NCI-H526 treated with DMSO at 0.1 percent for 48 hours (cell line): ENCODE measurements around the gene TBC1D1.

Experiments used
- DNase-seq: peaks from one replicate; lab custom pipeline; 2025; lab: John Stamatoyannopoulos, UW

The TBC1D1 gene

DNA sequence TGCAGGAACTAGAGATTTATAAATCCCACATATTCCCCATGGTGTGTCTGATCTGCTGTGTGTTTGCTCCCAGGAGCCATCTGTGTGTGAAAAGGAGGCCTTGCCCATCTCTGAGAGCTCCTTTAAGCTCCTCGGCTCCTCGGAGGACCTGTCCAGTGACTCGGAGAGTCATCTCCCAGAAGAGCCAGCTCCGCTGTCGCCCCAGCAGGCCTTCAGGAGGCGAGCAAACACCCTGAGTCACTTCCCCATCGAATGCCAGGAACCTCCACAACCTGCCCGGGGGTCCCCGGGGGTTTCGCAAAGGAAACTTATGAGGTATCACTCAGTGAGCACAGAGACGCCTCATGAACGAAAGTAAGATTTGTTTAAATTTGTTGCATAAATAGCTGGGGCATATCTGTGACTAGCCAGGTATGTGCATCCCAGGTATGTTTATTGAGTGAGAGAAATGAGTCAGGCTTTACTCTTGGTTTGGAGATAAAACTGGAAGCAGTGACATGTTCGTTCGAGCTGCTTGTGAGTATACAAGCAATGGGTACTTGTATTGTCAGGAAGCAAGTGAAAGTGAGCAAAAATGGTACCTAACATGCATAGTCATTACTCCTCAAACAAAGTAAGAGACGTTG is 158.8 kb downstream of the TBC1D1 start:
- no peak for DNase-seq

DNA sequence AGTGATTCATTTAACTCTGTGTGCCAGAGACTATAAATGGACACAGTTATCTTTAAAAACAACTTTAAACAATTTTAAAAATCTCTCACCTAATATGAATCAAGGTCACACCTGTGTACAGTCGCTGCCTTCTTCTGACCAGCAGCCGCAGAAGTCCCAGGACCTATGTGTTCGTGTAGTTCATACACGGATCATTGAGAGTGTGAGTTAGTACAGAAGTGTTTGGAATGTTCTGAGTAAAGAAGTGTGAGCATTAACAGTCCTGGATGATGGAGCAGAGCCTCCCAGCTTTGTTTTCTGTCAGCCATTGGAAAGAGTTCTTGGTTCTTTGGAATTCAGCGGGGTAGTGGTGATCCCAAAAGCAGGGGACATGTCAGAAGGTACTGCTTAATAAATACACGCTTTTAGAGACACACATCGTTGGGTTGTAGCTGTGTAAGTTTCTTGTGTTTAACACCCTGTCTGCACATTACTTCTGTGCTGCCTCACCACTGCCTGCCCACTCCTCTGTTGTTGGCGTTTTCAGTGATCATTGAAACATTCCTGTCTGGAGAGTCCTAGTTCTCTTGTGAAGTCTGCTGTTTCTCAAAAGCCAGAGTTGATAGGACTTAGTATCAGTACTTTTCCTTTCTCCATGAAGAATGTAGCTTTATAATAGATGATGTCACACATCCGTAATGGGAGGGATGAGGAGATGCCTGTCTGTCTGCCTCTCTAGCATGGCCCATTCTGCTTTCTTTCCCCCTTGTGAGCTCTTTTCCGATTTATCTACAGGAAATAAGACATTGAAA is 159.9 kb downstream of the TBC1D1 start:
- DNase-seq = no peak

DNA sequence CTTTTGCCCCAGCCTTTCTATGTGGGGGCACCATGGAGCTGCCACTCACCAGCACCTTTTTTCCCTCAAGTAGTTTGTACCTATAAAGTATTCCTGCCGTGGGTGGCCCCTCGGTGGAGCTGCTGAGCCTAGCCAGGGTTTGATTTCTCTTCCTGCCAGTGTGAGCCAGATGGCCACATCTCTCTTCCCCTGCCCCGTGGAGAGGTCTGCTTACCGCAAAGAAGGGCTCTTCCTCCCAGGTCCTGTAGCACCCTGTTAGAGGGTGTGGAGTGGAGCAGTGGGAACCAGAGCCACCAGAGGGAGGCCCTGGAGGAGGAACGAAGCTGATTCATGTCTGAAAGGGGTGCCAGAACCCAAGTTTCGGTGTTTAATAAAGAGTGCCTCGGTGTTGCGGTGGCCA is 164.7 kb downstream of the TBC1D1 start:
- DNase-seq = no peak

DNA sequence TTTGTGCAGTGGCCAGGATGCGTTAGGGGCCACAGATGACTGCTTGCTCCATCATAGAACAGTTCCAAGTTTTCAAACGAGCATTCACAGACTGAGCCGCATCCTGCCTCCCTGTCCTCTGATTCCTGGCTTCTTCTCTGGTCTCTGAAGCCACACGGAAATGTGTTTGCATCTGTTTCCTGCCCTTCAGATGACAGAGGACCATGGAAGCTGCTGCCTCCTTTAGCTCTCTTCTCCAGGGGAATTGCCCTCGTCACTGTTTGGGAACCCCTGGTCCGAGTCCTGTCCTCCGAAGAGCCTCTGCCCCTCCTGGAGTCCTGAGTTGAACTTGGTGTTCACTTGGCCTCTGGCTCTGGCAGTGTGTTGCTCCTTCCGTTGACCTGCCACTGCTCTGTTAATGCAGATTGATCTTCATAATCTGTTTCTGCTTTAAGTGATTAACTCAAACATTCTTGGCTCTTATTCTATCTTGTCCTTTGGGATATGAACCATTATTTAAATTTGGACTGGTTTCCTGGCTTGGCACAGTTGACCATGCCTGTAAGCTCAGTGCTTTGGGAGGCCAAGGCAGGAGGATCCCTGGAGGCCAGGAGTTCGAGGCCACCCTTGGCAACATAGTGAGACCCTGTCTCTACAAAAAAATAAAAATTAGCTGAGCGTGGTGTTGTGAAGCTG is 165.3 kb downstream of the TBC1D1 start:
- DNase-seq = no peak

DNA sequence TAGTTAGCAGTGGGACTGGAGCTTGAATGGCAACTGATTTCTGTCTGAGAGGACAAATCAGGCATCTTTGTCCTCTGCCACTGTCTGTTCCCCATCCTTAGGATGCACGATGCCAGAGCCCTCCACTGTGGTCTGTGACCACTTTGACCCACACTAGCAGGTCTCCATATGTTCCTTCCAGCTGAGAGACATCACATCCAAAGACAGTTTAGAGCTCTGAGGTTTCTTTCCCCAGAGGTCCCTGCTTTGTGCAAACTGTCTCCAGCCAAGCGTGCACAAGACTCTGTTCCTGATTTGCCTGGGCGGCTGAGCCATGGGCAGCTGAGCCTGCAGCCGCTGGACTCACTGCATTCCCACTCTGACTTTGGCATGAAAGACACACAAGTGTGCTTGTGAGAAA is 167.3 kb downstream of the TBC1D1 start:
- peak; percentile 73 for DNase-seq

DNA sequence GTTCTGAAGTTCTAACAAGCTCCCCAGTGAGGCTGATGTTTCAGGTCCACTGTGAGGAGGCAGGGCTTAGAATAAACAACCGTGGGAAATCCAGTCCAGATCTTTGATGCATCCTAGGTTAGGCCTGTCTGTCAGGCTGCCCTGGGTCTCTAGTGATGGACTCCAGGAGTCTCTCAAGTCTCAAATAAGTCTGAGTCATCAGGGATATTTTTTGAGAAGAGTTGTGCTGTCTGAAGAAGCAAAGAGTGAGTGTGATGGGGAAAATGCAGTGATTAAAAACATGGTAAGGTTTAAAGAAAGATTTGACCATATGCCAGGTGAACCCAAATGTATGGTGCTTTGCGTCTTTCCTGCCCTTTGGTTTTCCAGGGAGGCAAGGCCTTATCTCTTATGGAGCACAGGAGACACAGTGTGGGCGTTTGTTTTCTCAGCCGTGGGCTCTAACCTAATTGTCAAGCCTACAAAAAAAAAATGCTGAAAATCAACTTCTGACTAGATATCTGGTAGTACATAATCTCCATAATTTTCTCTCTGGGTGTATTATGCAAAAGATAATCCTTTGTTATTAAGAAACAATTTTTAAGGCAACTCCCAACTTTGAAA is 170.0 kb downstream of the TBC1D1 start:
- no peak for DNase-seq

DNA sequence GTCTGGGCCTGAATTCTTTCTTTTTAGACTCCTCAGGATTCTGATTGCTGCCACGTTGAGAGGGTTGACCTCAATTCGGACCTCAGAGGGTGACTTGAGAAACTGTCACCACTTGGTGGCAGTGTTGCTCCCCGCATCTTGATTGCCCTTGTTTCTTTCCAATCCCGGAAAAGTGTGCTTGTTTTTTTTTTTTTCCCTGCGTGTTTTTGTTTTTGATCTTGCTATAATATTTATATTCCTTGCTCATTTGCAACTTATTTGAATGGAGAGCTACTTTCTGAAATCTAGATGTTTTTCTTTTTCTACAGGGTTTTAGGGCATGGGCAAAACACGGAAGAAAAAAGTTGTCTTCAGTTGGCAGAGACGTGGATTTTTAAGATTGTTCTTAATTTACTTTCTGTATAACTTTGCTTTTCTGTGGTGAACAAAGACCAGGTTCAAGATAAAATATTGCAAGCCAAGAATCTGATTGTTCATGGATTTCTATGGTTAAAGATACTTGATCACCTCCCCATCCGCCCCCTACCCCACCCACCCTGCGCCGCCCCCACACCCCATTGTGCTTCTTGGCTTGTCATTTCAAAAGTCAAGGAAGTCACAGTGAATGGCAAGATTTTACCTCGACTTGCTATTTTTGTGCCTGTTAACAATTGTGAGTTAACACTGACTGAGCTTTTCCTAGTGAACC is 171.3 kb downstream of the TBC1D1 start:
- peak; percentile 24 for DNase-seq

DNA sequence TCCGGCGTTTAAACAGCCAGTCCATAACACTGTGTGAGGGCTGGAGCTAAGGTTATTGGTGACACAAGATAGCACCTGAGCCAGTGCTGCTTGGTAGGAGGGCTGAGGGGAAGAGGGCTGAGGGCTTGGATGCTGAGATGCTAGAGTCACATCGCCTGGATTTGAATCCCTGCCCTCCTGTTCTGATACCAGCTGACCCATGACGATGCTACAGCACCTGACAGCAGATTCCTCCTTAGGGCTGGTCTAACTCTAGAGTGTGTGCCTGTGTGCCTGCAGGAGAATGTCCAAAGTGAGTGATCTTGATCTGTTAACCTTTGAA is 171.9 kb downstream of the TBC1D1 start:
- DNase-seq = no peak

DNA sequence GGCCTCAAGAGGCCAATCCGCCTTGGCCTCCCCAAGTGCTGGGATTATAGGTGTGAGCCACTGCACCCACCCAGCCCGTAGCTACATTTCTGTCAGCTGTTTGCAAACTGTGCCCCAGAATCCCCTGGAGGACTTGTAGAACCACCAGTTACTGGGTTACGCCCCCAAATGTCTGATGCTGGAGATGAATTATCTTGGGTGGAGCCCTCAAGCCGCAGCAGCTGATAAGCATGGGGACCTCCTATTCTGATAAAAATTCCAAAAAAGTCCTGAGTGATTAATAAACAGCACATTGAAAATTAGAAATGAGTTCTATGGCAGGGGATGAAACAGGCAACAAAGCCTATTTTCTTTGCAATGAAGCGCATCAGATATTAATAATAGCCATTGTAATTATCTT is 174.3 kb downstream of the TBC1D1 start:
- no peak for DNase-seq

DNA sequence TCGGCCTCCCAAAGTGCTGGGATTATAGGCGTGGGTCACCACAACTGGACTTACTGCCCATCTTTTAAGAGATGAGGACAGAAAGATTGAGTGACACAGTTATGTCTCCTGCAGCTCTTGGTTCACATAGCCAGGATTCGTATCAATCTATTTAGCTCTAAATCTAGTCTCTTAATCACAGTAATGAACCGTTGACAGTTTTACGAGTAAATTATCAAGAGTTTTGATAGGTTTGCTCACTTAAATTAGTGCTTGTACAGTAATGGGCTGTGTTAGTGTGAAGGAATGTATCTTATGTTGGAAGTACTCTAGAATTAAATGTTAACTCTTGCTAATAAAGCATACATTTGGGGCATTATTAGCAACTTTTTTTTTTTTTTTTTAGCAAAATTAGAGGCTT is 175.0 kb downstream of the TBC1D1 start:
- DNase-seq = no peak

DNA sequence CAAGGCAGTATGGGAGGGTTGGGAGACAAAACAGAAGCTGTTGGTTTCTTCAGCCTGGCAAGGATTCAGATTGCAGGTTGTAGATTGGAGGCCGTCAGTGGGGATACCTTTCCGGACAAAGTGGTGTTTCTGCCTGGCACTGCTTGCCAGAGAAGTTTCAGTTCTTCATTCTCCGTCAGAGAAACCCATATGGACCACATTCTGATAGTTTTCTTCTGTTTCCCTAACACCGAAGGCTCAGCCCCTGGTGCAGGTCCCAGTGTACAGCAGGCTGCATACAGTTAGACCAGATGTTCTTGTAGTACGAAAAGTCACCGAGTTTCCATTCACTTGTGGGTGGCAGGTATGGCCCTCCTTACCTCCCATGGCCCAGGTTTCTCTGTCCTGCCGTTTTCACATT is 176.6 kb downstream of the TBC1D1 start:
- no peak for DNase-seq

DNA sequence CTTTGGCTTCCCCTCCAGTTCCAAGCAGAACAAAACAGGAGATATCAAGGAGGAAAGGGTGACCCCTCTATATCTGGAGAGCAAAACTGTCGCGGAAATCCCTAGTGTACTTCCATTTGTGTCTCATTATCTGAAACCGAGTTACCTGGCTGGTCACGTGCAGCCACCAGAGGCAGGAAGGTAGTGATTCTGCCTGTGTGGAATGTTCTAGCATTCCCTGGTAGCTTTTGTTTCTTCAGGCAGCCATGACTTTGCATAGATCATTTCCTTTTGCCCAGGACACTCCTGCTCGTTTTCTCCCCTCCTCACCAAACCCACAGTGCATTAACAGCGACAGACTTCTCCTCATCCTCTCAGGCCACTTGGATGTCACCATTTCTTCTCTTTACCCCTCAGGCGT is 177.2 kb downstream of the TBC1D1 start:
- no peak for DNase-seq

DNA sequence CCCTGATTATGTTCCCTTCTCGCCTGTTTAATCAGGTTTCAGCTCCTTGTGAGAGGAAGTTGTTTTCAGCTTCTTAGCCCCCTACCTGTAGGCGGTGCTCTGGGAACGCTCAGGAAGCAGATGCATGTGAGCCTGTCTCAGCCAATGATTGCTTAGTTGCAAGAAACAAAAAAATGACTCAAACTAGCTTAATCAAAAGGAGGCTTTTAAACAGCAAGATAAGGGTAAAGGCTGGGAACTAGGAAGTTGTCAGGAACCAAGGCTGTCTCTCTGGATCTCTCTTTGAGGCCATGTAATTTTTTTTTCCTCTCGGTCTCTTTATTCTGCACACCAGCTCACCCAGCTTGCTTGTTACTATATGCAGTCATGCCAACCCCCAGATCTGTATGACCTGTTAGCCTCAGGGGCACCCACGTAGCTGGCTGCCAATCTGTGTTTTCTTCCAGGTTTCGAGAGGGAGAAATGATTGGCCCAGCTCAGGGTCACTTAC is 178.4 kb downstream of the TBC1D1 start:
- no peak for DNase-seq

DNA sequence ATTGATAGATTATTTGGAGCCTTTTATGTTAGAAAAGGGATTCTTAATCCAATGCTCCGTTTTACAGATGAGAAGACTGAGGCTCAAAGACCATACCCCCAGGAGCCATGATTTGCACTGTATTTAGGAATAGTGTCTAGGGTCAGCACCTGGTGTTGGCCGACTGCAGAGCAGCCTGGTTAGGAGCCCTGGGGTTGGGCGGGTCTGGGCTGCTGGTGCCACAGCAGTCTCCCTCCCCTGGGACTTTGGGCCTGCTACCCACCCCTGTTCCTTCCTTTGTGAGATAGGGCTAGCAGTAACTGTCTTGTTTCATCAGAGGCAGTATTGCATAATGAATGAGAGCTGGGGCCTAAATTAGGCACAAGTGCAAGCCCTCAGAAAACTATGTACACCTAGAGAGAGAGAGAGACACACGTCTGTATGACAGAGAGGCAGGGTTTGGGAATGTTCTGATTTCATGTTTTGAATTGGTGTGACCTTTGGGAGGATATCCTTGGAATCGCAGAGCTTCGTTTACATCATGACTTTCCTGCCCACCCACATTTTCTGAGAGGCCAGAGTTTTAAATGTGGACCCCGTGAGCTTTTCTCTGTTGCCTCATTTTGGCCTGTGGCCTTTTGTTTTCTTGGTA is 181.0 kb downstream of the TBC1D1 start:
- no peak for DNase-seq

DNA sequence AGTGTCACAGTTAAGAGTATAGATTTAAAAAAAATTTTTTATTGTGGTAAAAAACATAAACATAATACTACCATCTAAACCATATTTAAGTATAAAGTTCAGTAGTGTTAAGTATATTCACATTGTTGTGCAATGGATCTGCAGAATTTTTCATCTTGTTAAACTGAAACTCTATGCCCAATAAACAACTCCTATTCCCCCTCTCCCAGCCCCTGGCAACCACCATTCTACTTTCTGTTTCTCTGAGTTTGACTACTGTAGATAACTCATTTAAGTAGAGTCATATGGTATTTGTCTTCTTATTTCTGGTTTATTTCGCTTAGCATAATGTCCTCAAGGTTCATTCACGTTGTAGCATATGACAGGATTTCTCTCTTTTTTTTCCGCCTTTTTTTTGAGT is 181.7 kb downstream of the TBC1D1 start:
- no peak for DNase-seq

DNA sequence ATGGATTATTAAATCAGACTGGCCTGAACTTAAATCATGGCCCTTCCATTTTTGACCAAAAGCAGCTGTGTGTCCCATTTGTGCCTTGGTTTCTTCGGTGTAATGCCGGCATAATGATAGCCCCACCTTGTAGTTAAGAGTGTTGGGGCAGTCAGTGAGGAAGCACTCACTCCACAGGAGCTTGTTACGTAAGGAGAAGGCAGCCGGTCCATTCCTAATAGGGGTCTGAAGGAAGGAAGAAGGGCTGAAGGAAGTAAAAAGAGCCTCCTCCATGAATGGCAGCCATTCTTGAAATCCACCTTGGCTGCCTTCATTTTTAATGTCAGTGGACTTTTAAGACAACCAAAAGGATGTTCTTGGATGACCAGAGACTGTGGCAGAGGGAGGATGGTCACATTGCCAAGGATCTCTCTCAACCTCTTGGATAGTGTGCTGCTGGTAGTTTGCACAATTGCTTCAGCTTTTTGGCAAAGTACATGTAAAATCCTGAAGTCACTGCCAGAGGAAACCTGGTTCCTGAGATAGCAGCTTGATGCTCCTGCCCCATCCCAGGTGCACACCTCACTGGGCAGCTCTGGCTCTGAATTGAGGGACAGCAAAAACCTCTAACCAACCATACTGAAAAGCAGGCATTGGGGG is 182.8 kb downstream of the TBC1D1 start:
- no peak for DNase-seq

DNA sequence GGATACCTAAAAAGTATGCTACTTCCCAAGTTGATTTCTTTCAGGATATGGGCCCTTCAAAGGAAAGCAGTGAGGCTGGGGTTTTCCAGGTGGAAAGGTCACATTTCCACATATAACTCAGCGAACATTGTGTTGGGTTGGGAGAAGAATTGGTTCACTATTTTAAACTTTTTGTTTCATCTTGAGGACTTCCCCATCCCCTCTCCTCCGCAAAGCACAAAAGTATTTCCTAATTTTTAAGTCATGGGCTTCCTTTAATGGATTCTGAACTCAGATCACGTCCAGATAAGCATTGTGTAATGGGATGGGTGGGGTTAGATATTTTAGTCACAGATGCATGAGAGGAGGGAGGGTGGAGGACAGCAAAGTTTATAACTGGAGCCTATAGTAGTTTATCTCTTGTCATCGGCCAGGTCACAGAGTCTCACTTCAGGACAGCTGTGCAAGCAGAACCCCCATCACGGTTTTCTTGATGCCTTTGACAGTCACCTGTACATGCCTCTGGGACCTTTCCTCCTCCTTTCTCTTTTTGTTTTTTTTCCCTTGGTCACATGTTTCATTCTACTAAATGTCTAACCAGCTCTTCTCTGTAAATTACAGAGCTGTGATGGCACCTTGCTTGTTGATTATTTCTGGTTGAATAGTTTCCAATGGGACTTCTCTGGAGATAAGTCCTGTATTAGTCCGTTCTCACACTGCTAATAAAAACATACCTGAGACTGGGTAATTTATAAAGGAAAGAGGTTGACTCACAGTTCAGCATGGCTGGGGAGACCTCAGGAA is 184.7 kb downstream of the TBC1D1 start:
- DNase-seq = no peak

DNA sequence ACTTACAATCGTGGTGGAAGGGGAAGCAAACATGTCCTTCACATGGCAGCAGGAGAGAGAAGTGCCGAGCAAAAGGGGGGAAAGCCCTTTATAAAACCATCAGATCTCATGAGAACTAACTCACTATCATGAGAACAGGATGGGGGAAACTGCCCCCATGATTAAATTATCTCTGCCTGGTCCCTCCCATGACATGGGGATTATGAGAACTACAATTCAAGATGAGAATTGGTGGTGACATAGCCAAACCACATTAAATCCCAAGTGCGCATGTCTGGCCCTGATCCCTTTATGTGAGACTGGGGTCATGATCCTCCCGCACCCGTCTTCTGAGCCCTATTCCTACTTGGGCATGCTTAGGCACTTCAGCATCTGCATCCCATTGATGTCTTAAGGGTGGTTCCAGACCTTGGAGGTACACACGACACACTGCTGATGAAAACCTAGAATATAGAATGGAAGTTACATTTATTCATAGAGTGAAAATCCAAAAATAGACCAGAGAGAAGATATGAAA is 185.3 kb downstream of the TBC1D1 start:
- DNase-seq = no peak

DNA sequence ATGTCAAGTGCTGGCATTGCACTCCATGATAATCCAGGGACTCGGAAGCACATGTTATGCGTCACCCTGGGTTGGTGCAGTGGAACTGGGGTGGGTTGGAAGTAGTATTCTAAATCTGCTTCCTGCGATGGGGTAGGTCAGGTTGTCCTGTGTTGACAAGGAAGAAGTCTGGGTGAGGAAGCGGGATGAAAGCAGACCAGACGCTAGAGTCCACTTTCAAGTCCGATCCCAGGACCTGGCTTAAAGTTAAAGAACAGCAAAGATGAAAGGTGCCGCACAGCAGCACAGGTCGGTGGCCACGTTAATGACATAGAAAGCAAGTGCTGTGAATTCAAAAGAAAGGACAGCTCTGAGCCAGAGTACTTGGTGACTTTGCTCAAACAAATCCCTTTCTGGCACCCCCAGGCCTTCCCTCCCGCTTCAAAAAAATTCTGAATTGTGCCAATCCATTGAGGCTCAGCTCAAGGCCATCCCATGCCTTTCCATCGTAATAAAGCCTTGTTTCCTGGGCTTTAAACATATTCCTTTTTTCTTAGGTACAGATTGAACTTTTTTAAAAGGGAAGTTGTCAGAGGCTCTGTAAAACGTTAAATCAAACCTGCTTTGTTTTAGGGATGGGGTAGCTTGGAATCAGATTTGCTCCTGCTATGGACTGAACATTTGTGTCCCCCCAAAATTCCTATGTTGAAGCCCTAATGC is 187.1 kb downstream of the TBC1D1 start:
- DNase-seq = no peak
